SIG-M5 treated with dmso at 0.1 percent for 504 hours (cell line): Measurements from ENCODE around the gene TAF13.
"Not testable (repeated sequence)": the region's sequence is repeated elsewhere in the genome, so short reads cannot be mapped to it uniquely, and the experiment has no call there.

Experiments used
- DNase-seq: peaks from one replicate; lab custom pipeline; 2025; ENCODE audit not compliant: unreplicated experiment; lab: John Stamatoyannopoulos, UW

TAF13 gene

GRCh38 chr1:109048335-109048734 is 27.5 kb downstream of the TAF13 start:
- DNase-seq = no peak

GRCh38 chr1:109047339-109047738 is 28.5 kb downstream of the TAF13 start:
- no peak for DNase-seq

- DNase-seq = no peak
Measured at GRCh38 chr1:109046671-109047070, 29.1 kb downstream of the TAF13 start.

- DNase-seq = no peak
Measured at GRCh38 chr1:109045595-109045994, 30.2 kb downstream of the TAF13 start.

- DNase-seq = peak; percentile 93
Measured at GRCh38 chr1:109041621-109042468, 34.0 kb downstream of the TAF13 start, which contains the start of gene WDR47. TSS of gene WDR47 (minus strand) at chr1:109042102. CDS start at chr1:109023512, 18,590 bp downstream.

- DNase-seq = peak; percentile 50
Measured at GRCh38 chr1:109040989-109041620, 34.7 kb downstream of the TAF13 start.

GRCh38 chr1:109040627-109040988 is 35.2 kb downstream of the TAF13 start:
- DNase-seq = no peak

- DNase-seq = no peak
Measured at GRCh38 chr1:109034382-109034781, 41.4 kb downstream of the TAF13 start.

- DNase-seq = not testable (repeated sequence)
Measured at GRCh38 chr1:109029493-109029892, 46.3 kb downstream of the TAF13 start.

- DNase-seq = peak; percentile 14
Measured at GRCh38 chr1:109027841-109028240, 48.0 kb downstream of the TAF13 start.

- no peak for DNase-seq
Measured at GRCh38 chr1:109025694-109026093, 50.1 kb downstream of the TAF13 start.

- DNase-seq = no peak
Measured at GRCh38 chr1:109024646-109025045, 51.2 kb downstream of the TAF13 start.

GRCh38 chr1:109020693-109021257 is 55.0 kb downstream of the TAF13 start:
- no peak for DNase-seq

GRCh38 chr1:109017719-109018118 is 58.1 kb downstream of the TAF13 start:
- DNase-seq = not testable (repeated sequence)

GRCh38 chr1:109017134-109017533 is 58.7 kb downstream of the TAF13 start:
- no peak for DNase-seq
